Measurements from ENCODE around the gene NPHP3.

DNA sequence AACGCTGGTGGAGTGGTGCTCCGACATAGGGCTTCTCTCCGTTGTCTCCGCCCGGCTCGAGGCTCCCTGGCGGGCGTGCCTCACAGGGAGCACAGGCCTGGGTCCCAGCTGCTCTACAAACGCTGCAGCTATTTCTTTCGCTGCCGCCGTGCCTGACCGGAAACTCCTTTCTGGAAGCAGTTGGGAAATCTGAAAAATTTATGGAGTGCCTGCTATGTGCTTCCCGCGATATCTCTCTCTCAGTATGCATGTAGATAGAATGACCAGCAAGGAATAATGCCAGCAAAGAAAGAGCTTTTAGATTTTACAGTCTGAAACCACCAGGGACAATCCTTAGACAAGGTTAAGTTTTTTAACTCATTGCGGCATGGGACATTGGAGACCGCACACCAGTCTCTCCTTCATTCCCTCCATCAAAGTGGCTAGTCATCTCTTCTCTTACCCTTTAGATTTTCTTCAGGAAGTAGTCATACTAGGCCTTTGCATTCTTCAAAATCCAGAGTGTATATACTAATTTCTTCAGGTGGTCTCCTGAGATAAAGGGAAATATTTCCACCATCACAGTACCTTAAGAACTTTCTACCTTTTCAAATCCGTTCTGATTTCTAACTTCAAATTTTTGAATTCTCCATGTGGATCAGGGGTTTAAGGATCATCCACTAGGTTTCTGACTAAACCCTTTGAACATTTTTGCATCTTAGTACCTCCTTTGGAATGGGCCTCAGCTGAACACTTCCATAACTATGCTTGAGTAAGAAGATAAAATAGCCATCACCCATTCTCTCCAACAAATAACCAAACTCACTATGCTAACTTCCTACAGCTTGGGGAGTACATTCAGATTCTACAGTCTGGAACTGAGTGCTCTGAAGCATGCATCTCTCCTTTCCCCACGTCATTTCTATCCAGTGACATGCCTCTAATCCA lies 1.1 kb upstream of the NPHP3 start:
- TF ChIP-seq, protein P1, sequence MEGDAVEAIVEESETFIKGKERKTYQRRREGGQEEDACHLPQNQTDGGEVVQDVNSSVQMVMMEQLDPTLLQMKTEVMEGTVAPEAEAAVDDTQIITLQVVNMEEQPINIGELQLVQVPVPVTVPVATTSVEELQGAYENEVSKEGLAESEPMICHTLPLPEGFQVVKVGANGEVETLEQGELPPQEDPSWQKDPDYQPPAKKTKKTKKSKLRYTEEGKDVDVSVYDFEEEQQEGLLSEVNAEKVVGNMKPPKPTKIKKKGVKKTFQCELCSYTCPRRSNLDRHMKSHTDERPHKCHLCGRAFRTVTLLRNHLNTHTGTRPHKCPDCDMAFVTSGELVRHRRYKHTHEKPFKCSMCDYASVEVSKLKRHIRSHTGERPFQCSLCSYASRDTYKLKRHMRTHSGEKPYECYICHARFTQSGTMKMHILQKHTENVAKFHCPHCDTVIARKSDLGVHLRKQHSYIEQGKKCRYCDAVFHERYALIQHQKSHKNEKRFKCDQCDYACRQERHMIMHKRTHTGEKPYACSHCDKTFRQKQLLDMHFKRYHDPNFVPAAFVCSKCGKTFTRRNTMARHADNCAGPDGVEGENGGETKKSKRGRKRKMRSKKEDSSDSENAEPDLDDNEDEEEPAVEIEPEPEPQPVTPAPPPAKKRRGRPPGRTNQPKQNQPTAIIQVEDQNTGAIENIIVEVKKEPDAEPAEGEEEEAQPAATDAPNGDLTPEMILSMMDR (IDR thresholded peaks at IDR 0.05) = no peak
- TF ChIP-seq ZFX (IDR thresholded peaks at IDR 0.05; ENCODE audit: borderline replicate concordance) = no peak
